H9 (cell line): Measurements from ENCODE around the gene ZNF521. TPM values are rescaled to one million over a fixed set of nuclear protein-coding genes. Genes with fewer than 3 reads are reported as not detected.

Experiments used
- DNase-seq: peaks from one replicate; pipeline ENCODE4 v3.0.0-alpha.2; 2017
- H2AFZ ChIP-seq: one replicate; pipeline ENCODE4 v1.6.1; 2013; ENCODE audit warnings: mild to moderate bottlenecking, low read length, control low read depth, moderate library complexity
- H2AK5ac ChIP-seq: 2 replicates; pipeline ENCODE4 v1.6.1; 2013; ENCODE audit warnings: low read length, control low read depth, mixed read lengths; ENCODE audit not compliant: insufficient read length
- H2BK120ac ChIP-seq: one replicate; pipeline ENCODE4 v1.6.1; 2013; ENCODE audit warnings: low read depth, mild to moderate bottlenecking, low read length, control low read depth, inconsistent platforms; ENCODE audit not compliant: poor library complexity, severe bottlenecking
- H2BK12ac ChIP-seq: 2 replicates; pipeline ENCODE4 v1.6.1; 2013; ENCODE audit warnings: low read length, control low read depth, mixed read lengths, low read depth; ENCODE audit not compliant: insufficient read length
- H2BK15ac ChIP-seq: 2 replicates; pipeline ENCODE4 v1.6.1; 2013; ENCODE audit warnings: low read depth, low read length, control low read depth
- H2BK20ac ChIP-seq: one replicate; pipeline ENCODE4 v1.6.1; 2013; ENCODE audit warnings: low read depth, mild to moderate bottlenecking, low read length, control low read depth, inconsistent platforms; ENCODE audit not compliant: poor library complexity, severe bottlenecking
- H2BK5ac ChIP-seq: 2 replicates; pipeline ENCODE4 v1.6.1; 2013; ENCODE audit warnings: low read length, control low read depth, mixed read lengths; ENCODE audit not compliant: insufficient read length
- H3K14ac ChIP-seq: 2 replicates; pipeline ENCODE4 v1.6.1; 2013; ENCODE audit warnings: low read length, control low read depth; ENCODE audit not compliant: insufficient read depth
- H3K18ac ChIP-seq: 2 replicates; pipeline ENCODE4 v1.6.1; 2013; ENCODE audit warnings: low read depth, mild to moderate bottlenecking, mixed read lengths, low read length, control low read depth; ENCODE audit not compliant: insufficient read length
- H3K23ac ChIP-seq: 2 replicates; pipeline ENCODE4 v1.6.1; 2013; ENCODE audit warnings: low read length, control low read depth, mixed read lengths, low read depth; ENCODE audit not compliant: insufficient read length
- H3K23me2 ChIP-seq: 2 replicates; pipeline ENCODE4 v1.6.1; 2013; ENCODE audit warnings: low read depth, mild to moderate bottlenecking, mixed read lengths, low read length, control low read depth; ENCODE audit not compliant: insufficient read length, poor library complexity, severe bottlenecking
- H3K27ac ChIP-seq: 2 replicates; pipeline ENCODE4 v1.5.1; 2013; ENCODE audit warnings: low read length, control low read depth, mixed read lengths, low read depth; ENCODE audit not compliant: insufficient read length
- H3K27me3 ChIP-seq: 2 replicates; pipeline ENCODE4 v1.6.1; 2013; ENCODE audit warnings: low read length, control low read depth, inconsistent platforms; ENCODE audit not compliant: insufficient read depth
- H3K4ac ChIP-seq: 2 replicates; pipeline ENCODE4 v1.6.1; 2013; ENCODE audit warnings: low read depth, mild to moderate bottlenecking, control low read depth, inconsistent platforms, low read length, moderate library complexity
- H3K4me1 ChIP-seq: 2 replicates; pipeline ENCODE4 v1.6.1; 2013; ENCODE audit warnings: low read length, control low read depth, inconsistent platforms; ENCODE audit not compliant: insufficient read depth
- H3K4me2 ChIP-seq: 2 replicates; pipeline ENCODE4 v1.6.1; 2013; ENCODE audit warnings: low read length, control low read depth, mixed read lengths; ENCODE audit not compliant: insufficient read length, insufficient read depth
- H3K56ac ChIP-seq: 2 replicates; pipeline ENCODE4 v1.6.1; 2013; ENCODE audit warnings: low read depth, mild to moderate bottlenecking, mixed read lengths, low read length, control low read depth; ENCODE audit not compliant: insufficient read length
- H3K79me1 ChIP-seq: 2 replicates; pipeline ENCODE4 v1.6.1; 2013; ENCODE audit warnings: low read depth, mild to moderate bottlenecking, moderate library complexity, low read length, control low read depth, inconsistent platforms; ENCODE audit not compliant: insufficient read depth, poor library complexity, severe bottlenecking
- H3K79me2 ChIP-seq: 2 replicates; pipeline ENCODE4 v1.6.1; 2013; ENCODE audit warnings: low read length, control low read depth, inconsistent platforms; ENCODE audit not compliant: insufficient read depth
- H3K9ac ChIP-seq: 2 replicates; pipeline ENCODE4 v1.6.1; 2013; ENCODE audit warnings: low read length, control low read depth, mixed read lengths; ENCODE audit not compliant: insufficient read length; ENCODE audit errors: extremely low read depth
- H3K9me3 ChIP-seq: one replicate; pipeline ENCODE4 v1.6.1; 2013; ENCODE audit warnings: low read depth, low read length, inconsistent platforms; ENCODE audit not compliant: control insufficient read depth
- H3T11ph ChIP-seq: one replicate; pipeline ENCODE4 v1.6.1; 2013; ENCODE audit warnings: mild to moderate bottlenecking, low read length, control low read depth, inconsistent platforms
- H4K20me1 ChIP-seq: one replicate; pipeline ENCODE4 v1.6.1; 2013; ENCODE audit not compliant: control insufficient read depth, insufficient read length, insufficient read depth
- H4K5ac ChIP-seq: 2 replicates; pipeline ENCODE4 v1.6.1; 2013; ENCODE audit warnings: low read depth, mild to moderate bottlenecking, mixed read lengths, low read length, control low read depth; ENCODE audit not compliant: insufficient read length
- H4K8ac ChIP-seq: replicated peaks from 2 replicates; pipeline ENCODE4 v1.6.1; 2013; ENCODE audit warnings: low read length, control low read depth, mixed read lengths, low read depth; ENCODE audit not compliant: insufficient read length
- H4K91ac ChIP-seq: 2 replicates; pipeline ENCODE4 v1.6.1; 2013; ENCODE audit warnings: low read depth, mild to moderate bottlenecking, moderate library complexity, mixed read lengths, low read length, control low read depth; ENCODE audit not compliant: insufficient read length
- H3K27ac Mint-ChIP-seq, 3 experiments: 2 replicates in 2 of 3; 3 replicates in 1 of 3; pipeline ENCODE4 v1.8.0; 2020 to 2021; ENCODE audit warnings: mixed read lengths in 3 of 3, mild to moderate bottlenecking in 1 of 3, moderate library complexity in 1 of 3
- H3K27me3 Mint-ChIP-seq: 2 replicates; pipeline ENCODE4 v1.8.0; 2021; ENCODE audit warnings: low read depth, mild to moderate bottlenecking, moderate library complexity, mixed read lengths
- H3K36me3 Mint-ChIP-seq, 3 experiments: 2 replicates in 2 of 3; 3 replicates in 1 of 3; pipeline ENCODE4 v1.8.0; 2020 to 2021; ENCODE audit warnings: low read depth in 3 of 3, mixed read lengths in 3 of 3; ENCODE audit not compliant: insufficient read depth in 1 of 3
- H3K4me1 Mint-ChIP-seq, 2 experiments: 2 replicates each; pipeline ENCODE4 v1.8.0; 2020; ENCODE audit warnings: mixed read lengths in 2 of 2
- H3K4me3 Mint-ChIP-seq, 2 experiments: 2 replicates in 1 of 2; 3 replicates in 1 of 2; pipeline ENCODE4 v1.8.0; 2020 to 2021; ENCODE audit warnings: mild to moderate bottlenecking in 2 of 2, mixed read lengths in 2 of 2, moderate library complexity in 1 of 2
- H3K9me3 Mint-ChIP-seq, 2 experiments: 2 replicates in 1 of 2; 3 replicates in 1 of 2; pipeline ENCODE4 v1.8.0; 2020; ENCODE audit warnings: mild to moderate bottlenecking in 2 of 2, mixed read lengths in 2 of 2, moderate library complexity in 1 of 2
- total RNA-seq: library from RNA; stranded (reverse); gene quantifications from 2 replicates; pipeline ENCODE4 v1.2.1, GENCODE V29; 2021
- TF ChIP-seq, protein P1 (sequence below): fragments of 200-600 bp; sonication (generic); conservative IDR thresholded peaks from 3 replicates; pipeline ENCODE4 v1.8.0; 2021; ENCODE audit warnings: antibody characterized with exemption, mild to moderate bottlenecking

The ZNF521 gene
- total RNA-seq, 1 experiment from 2014 or later: 3.3 TPM

DNA sequence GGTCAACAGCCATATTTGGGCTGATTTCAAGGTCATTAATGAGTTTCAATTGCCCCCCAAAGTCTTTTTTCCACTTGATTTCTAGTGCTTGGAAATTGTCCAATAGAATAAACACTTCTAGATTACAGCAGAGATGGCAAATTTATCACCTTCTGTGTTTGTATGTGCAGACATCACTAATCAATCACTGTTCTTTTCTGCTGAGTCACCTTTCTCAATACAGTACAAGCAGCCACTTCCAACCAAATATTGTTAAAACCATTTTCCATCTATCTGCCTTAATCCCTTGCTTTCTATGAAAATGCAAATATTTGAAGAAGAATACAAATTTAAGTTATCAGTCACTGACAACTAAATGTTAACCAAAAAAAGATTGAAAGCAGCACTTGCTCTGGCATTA is 40.2 kb upstream of the ZNF521 start:
- H2BK20ac ChIP-seq: no peak overlapping the region
- no peaks in the 10 kb centered on the region for H3K23me2 ChIP-seq
- Mint-ChIP-seq H3K9me3 (peaks cover 12% of the 10 kb centered on the region in 2 experiments), H3K36me3 (peaks cover 0 to 12% (median 4%) of the 10 kb centered on the region in 3 experiments), H3K27ac (no peak overlapping the region), H3K27me3 (peaks cover 3% of the 10 kb centered on the region), H3K4me3 (no peak overlapping the region), H3K4me1 (no peaks in the 10 kb centered on the region)
- H2BK5ac ChIP-seq: no peak overlapping the region
- no peak overlapping the region for H3K4ac ChIP-seq
- no peaks in the 10 kb centered on the region for H3K79me2 ChIP-seq
- H3K27ac ChIP-seq: no peak overlapping the region
- no peak overlapping the region for H4K8ac ChIP-seq
- H3K9me3 ChIP-seq: no peaks in the 10 kb centered on the region
- H4K20me1 ChIP-seq: no peaks in the 10 kb centered on the region
- H3K23ac ChIP-seq: no peak overlapping the region
- no peaks in the 10 kb centered on the region for H3K27me3 ChIP-seq
- no peak overlapping the region for H2AK5ac ChIP-seq
- no peak overlapping the region for H2BK12ac ChIP-seq
- H2AFZ ChIP-seq: no peak overlapping the region
- TF ChIP-seq, protein P1, sequence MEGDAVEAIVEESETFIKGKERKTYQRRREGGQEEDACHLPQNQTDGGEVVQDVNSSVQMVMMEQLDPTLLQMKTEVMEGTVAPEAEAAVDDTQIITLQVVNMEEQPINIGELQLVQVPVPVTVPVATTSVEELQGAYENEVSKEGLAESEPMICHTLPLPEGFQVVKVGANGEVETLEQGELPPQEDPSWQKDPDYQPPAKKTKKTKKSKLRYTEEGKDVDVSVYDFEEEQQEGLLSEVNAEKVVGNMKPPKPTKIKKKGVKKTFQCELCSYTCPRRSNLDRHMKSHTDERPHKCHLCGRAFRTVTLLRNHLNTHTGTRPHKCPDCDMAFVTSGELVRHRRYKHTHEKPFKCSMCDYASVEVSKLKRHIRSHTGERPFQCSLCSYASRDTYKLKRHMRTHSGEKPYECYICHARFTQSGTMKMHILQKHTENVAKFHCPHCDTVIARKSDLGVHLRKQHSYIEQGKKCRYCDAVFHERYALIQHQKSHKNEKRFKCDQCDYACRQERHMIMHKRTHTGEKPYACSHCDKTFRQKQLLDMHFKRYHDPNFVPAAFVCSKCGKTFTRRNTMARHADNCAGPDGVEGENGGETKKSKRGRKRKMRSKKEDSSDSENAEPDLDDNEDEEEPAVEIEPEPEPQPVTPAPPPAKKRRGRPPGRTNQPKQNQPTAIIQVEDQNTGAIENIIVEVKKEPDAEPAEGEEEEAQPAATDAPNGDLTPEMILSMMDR: no peak
- H4K91ac ChIP-seq: no peak overlapping the region
- no peak overlapping the region for H3T11ph ChIP-seq
- H3K14ac ChIP-seq: no peak overlapping the region
- H3K9ac ChIP-seq: no peak overlapping the region
- no peak overlapping the region for H2BK15ac ChIP-seq
- H3K79me1 ChIP-seq: no peaks in the 10 kb centered on the region
- H4K5ac ChIP-seq: no peak overlapping the region
- no peak overlapping the region for H2BK120ac ChIP-seq
- H3K18ac ChIP-seq: no peak overlapping the region
- no peak overlapping the region for H3K56ac ChIP-seq
- no peak for DNase-seq
- no peaks in the 10 kb centered on the region for H3K4me1 ChIP-seq
- H3K4me2 ChIP-seq: no peak overlapping the region
